SU-DHL-6 (cell line): ENCODE results near the gene RASAL1.

Source experiments
- CTCF ChIP-seq: fragments of 200-600 bp; sonication (generic); IDR thresholded peaks from one replicate; pipeline ENCODE4 v1.5.1; 2017; ENCODE audit warnings: antibody characterized with exemption, mild to moderate bottlenecking, low read length, moderate library complexity; ENCODE audit not compliant: insufficient read depth, poor library complexity, severe bottlenecking
- EZH2phosphoT487 ChIP-seq: fragments of 200-600 bp; sonication (generic), shearing (Covaris generic); conservative IDR thresholded peaks from 2 replicates; pipeline ENCODE4 v1.6.1; 2018; ENCODE audit warnings: mild to moderate bottlenecking, antibody characterized with exemption, low read length, moderate library complexity, mixed read lengths

DNA sequence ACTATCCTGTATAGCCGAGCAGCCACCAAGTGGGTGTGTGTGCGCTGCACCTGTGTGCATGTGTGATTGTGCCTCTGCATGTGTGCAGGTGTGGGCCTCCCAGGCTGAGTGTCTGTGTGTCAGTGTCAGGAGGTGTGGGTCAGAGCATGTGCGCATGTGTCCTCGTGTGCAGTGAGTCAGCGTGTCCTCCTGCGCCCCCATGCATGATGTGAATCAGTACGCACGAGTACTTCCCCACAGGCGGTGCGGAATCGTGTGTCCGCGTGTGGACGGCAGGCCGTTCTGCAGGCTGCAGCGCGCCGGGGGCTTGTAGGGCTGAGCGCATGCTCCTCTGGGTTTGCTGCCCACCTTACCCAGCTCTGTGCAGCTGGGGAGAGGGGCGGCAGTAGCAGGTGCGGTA, 44.8 kb downstream of the RASAL1 start:
- TF ChIP-seq CTCF (no peak), EZH2phosphoT487 (no peak)
